GM18517 (cell line): Measurements from ENCODE around the gene SPDYE3.
A peak's percentile ranks its signal among the peaks of the same experiment; 100 is the strongest.
"Not testable (repeated sequence)": the region's sequence is repeated elsewhere in the genome, so short reads cannot be mapped to it uniquely, and the experiment has no call there.

Experiments
- ATAC-seq: cut with Tn5 transposase; IDR thresholded peaks from one replicate; pipeline ENCODE4 v1.9.1; 2021; ENCODE audit warnings: mild to moderate bottlenecking, moderate library complexity; ENCODE audit not compliant: unreplicated experiment

The SPDYE3 gene, protein sequence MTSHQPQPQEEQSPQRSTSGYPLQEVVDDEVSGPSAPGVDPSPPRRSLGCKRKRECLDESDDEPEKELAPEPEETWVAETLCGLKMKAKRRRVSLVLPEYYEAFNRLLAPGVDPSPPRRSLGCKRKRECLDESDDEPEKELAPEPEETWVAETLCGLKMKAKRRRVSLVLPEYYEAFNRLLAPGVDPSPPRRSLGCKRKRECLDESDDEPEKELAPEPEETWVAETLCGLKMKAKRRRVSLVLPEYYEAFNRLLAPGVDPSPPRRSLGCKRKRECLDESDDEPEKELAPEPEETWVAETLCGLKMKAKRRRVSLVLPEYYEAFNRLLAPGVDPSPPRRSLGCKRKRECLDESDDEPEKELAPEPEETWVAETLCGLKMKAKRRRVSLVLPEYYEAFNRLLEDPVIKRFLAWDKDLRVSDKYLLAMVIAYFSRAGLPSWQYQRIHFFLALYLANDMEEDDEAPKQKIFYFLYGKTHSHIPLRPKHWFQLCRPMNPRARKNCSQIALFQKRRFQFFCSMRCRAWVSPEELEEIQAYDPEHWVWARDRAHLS

DNA sequence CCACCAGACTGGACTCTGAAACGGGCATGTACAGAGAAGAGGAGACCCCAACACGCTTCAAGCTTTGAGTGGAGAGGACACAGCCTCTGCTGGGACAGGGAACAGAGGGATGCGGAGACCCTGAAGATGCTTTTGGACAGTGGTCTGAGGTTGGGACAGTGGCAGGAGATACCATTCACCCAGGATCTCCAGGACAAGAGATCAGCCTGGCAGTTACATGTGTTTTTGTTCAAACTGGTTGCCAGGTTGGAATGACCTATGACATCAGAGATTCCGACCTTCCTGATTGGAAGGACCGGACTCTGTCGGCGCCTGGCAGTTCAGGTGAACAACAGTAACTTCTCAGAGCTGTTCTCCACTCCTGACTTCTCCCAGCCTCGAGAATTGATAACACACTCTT, at the start of gene SPDYE3:
TSS of gene SPDYE3 (plus strand) at position 301 of the 400 bp plus-strand sequence. CDS start 184 bp downstream, outside the sequence.
- ATAC-seq: not testable (repeated sequence)

DNA sequence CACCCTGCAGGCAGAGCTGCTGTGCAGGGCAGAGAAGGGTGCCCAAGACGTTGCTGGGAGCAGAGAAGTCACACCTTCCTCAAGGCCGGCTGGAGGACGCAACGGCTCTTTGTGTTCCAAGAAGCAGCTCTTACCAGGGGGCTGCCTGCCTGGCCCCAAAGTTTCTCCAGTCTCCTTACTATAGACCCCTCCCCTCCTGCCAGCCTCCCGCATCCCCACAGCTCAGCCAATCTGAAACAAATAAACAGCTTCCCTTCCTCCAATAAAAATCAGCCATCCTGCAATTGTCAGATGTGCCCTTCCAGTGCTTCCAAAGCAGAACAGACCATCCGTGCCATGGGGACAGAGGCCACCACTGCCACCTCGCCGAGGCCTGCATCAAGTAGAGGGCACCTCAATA, 47.5 kb upstream of the SPDYE3 start:
- not testable (repeated sequence) for ATAC-seq

DNA sequence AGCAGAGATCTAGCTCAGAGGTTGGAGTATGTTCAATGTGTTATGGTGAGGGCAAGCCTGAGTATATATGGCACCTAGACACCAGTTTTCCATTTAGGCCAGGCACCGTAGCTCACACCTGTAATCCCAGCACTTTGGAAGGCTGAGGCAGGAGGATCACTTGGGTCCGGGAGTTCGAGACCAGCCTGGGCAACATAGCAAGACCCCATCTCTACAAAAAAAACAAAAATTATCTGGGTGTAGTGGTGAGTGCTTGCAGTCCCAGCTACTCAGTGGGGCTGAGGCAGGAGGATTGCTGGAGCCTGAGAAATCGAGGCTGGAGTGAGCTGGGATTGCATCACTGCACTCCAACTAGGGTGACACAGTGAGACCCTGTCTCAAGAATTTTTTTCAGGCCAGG, 44.6 kb upstream of the SPDYE3 start:
- ATAC-seq: not testable (repeated sequence)

DNA sequence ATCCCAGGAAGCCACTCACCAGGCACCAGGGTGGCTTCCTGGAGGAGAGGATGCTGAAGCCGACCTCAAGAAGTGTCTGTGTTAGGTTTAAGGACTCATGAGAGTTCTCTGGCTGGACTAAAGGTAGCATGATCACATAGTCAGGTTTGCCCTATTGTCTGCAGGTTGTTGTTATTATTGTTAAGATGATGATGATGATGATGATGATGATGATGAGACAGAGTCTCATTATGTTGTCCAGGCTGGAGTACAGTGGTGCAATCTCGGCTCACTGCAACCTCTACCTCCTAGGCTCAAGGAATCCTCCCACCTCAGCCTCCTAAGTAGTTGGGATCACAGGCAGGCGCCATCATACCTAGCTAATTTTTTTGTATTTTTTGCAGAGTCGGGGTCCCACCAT, 43.3 kb upstream of the SPDYE3 start:
- ATAC-seq: not testable (repeated sequence)

DNA sequence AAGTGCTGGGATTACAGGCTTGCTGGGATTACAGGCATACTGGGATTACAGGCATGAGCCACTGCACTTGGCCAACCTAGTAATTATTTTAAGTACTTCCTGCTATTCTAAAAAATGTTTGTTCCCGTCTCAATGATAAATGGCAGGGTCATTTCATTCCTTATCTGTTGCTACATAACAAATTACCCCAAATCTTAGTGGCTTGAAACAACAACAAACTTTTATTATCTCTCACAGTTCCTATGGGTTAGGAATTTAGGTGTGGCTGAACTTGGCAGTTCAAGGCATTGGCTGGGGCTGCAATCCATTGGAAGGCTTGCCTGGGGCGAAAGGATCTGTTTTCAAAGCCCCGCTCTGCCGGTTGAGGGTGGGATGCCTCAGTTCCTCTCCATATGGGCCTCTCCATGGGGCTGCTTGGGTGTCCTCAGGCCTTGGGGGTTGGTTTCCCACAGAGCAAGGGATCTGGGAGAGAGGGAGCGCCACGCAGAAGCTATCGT, 42.8 kb upstream of the SPDYE3 start:
- ATAC-seq: not testable (repeated sequence)

DNA sequence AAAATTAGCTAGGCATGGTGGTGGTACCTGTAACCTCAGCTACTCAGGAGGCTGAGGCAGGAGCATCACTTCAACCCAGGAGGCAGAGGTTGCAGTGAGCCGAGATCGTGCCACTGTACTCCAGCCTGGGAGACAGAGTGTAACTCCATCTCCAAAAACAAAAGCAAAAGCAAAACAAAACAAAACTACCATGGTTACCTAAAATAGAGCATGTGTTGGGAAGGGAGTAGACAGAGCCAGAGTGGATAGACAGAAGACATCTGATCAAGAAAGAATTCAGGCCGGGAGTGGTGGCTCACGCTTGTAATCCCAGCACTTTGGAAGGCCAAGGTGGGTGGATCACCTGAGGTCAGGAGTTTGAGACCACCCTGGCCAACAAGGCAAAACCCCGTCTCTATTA, 41.7 kb upstream of the SPDYE3 start:
- not testable (repeated sequence) for ATAC-seq

DNA sequence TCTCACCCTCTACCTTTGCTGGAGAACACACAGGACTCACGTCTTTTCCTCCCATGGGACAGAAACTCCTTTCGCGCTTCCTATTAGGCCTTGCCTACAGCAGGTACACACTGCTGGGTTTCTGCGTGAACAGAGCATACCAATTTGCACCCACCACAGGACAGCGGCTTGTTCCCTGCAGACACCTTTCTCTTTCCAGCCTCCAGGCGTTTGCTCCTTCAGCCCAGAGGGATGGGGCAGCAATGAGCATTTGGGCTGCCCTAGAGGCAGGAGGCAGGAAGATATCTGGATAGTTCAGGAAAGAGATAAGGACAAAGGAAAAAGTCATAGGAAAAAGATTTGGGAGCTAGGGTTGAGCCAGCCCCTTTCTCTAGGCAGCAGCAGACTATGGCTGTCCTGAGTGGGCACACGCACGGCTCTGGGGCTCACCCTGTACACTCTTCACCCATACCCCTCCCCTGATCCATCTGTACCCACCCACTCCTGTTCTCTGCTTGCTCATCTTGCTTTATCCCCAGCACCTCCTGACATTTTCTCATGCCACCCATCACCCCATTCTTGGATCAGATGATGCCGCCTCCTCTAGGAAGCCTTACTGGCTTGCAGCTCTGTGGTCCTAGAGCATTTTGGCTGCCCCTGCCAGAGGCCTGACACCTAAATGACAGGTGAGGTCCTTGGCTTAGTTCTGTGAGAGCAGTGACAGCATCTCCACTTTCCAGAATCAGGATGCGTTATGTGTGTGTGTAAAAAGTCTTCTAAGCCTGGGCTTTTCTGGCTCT, 40.7 kb upstream of the SPDYE3 start:
- ATAC-seq: no peak

DNA sequence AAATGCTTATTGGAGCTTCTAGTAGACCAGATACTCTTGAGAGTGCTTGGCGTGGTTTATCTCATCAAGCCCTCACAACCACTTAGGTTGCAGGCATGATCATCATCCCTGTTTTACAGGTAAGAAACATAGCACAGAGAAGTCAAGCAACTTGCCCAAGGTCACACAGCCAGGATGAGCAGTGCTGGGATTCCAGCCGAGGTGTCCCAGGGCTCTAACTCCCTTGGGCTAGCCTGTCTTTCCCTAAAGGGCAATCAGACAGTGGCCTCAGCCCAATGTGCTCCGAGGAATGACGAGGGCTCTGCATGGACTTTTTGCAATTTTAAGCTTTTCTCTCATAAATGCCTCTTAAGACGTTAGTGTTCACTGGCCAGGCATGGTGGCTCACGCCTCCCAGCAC, 39.9 kb upstream of the SPDYE3 start:
- no peak for ATAC-seq

DNA sequence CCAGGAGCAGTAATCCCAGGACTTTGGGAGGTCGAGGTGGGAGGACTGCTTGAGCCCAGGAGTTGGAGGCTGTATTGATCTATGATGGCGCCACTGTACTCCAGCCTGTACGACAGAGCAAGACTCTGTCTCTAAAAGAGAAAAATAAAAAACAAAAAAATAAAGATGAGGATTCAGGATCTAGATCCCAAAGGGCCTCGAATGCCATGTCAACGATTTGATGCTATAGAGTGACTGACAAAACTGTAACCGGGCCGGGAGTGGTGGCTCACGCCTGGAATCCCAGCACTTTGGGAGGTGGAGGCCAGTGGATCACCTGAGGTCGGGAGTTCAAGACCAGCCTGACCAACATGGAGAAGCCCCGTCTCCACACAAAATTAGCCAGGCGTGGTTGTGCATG, 38.6 kb upstream of the SPDYE3 start:
- not testable (repeated sequence) for ATAC-seq

DNA sequence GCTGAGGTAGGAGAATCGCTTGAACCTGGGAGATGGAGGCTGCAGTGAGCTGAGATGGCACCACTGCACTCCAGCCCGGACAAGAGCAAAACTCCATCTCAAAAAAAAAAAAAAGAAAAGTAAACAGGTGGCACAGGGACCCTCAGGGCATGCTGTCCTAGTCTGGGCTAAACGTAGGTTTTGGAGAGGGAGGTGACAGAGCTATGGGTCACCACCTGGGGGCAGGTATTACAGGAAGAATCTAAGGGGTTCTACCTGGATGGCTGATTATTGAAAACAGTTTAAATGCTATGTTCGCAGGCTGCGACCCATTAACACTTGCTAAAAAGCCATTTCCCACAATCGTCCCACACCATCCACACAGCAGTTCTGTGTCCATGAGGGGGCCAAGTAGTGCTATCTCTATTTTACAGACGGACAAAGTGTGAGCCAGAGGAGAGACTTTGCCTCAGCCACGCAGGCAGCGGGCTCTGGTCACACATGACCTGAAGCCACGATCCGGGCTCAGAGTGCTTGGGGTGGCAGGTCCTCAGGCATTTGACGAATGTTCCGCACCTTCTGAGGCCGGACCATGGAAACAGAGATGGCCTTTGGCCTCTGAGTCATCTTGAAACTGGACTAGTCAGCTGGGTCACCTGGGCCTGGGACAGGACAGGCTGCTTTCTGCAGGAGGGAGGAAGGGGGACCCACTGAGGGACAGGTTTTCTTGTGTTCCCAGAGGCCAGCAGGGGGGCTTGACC, 38.0 kb upstream of the SPDYE3 start:
- ATAC-seq: not testable (repeated sequence)

DNA sequence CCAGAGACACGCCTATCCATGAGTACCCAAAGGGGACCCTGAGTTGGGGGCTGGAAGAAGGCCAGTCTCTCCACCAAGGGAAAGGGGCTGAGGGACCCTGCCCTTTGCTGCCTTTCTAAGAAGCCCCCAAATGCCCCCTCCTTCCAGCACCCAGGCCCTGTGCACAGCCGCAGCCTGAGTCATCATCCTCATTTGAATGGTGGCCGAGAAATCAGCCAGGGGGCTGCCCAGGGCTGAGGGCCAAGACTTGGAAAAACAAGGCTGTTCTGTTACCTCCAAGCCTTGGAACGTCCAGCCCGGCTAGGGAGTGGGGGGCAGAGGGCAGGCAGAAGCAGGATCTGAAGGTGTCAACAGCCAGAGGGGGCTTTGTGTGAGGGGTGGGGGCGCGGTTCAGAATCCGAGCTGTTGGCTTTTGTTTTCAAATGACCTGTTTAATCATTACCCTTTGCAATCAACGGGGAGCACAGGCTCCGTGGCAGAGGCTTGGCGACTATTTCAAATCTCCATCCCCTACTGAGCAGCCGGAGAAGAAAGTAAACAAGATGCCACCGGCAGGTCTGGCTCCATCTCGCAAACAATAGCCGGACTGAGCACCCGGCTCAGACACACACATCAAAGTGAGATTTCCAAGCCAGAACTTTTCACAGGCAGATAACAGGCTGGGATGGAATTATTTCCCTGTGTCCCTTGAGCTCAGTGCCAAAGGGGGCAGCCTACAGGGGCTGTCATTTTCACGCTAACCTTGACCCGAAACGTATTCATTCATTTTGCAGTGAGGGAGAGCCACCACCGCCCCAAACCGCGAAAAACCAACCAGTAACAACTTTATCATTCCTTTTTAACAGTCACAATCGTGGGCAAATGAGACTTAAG, 37.2 kb upstream of the SPDYE3 start:
- ATAC-seq: not testable (repeated sequence)

DNA sequence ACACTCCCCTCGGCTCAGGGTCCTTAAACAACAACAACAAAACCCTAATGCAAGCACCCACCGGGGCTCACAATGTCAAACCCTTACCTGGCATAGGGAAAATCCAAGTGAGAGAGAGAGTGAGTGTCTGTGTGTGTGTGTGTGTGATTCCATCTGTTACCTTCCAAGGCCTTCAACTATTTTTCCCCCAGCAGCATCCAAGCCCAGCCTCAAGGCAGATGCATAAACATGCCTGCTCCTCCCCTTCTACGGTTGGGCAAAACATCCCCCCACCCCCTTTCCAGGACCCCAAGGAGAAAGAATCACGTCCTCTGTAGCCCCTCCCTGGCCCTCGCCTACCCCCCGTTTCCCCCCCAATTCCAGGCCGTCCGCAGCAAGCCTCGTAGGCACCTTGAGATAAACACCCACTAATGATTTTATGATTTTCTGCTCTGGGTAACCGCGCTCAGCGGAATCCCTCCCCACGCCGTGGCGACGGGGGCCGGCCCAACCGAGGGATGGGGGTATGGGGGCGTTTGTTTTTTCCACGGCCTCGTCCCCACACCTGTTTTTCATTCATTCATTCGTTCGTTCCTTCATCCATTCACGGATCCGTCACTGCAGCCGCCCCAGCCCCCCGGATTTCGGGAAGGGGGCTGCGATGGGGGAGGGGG, 36.4 kb upstream of the SPDYE3 start:
- not testable (repeated sequence) for ATAC-seq

DNA sequence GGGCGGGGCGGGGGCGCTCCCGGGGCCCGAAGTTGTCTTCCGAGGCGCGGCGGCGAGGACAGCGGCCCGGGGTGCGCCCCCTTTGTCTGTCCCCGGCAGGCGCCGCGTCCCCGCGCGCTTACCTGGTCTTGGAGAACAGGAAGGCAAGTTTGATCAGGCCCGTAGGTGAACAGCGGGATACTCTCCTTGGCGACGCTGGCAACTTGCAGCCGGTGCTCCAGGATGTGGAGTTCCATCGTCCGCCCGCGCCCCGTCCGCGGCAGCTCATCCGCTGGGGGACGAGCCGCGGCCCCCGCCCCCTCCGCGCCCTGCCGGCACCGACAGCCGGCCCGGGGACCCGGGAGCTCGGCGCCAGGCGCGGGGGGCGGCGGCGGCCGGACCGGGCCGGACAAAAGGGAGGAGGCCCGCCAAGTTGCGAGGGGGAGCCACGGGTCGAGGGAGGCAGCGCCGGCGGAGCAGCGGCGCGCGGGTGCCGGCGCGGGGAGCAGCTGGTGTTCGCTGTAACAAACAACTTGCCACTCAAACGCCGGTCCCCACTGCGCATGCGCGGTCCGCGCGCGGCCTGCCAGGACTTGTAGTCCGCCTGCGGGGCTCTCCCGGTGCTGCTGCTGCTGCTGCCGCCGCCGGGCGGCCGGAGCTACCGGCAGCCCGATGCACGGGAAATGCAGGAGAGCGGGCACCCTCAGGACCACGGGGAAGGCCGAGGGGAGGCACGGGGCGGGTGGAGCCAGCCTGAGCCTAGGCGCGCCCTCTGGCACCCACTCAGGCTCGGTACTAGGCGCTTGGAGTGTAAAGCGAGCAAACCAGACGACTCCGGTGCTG, 35.6 kb upstream of the SPDYE3 start:
- ATAC-seq: peak; percentile 83

DNA sequence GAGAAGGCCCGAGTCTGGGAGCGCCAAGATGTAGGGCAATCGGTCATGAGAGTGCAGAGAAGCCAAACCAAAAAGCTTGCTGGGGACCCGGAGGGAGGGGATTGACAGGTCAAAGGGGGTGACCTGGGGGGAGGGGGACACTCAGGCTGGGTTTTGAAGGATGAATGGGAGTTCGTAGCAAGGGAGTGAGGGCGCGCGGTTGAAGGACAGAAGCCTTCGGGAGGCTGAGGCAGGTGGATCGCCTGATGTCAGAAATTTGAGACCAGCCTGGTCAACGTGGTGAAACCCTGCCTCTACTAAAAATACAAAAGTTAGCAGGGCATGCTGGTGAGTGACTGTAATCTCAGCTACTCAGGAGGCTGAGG, 35.0 kb upstream of the SPDYE3 start:
- ATAC-seq: not testable (repeated sequence)

DNA sequence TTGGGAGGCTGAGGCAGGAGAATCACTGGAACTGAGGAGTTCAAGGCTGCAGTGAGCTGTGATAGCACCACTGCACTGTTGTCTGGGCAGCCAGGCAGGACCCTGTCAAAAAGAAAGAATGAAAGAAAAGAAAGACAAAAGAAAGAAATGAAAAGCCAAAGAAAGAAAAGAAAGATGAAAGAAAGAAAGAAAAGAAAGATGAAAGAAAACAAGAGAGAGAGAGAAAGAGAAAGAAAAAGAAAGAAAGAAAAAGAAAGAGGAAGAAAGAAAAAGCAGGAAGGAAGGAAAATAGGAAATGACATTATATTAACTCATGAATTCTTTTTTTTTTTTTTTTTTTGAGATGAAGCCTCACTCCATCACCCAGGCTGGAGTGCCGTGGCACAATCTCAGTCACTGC, 32.4 kb upstream of the SPDYE3 start:
- ATAC-seq: no peak

DNA sequence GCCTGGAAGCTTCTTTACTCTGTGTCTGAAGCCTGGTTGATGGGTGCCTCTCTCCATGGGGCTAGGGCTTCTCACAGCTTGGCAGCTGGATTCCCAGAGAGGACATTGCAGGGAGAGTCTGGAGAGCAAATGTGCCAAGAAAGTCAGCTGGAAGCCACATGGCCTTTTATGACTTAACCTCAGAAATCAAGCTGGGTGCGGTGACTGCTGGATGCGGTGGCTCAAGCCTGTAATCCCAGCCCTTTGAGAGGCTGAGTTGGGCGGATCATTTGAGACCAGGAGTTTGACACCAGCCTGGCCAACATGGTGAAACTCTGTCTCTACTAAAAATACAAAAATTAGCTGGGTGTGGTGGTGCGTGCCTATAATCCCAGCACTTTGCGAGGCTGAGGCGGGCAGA, 31.4 kb upstream of the SPDYE3 start:
- not testable (repeated sequence) for ATAC-seq

DNA sequence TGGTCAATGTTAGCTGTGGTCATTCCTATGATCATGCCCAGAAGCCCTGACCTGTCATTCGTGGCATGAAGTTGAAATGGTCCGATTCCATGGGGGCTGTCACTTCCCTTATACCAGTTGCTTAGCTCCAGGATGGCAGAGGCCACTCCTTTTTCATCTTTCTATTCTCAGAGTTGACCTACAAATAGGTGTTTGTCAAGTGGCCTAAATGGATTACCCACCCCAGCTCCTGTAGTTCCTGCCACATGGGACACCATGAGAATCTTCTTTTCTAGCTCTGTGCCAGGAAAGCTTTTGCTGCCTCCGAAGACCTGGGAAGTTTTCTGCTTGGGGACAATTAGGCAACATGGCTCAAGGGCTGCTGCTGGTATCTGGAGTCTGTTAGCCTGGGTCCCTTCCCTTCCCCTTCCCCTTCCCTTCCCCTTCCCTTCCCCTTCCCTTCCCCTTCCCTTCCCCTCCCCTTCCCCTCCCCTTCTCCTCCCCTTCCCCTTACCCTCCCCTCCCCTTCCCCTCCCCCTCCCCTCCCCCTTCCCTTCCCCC, 25.4 kb upstream of the SPDYE3 start:
- ATAC-seq: not testable (repeated sequence)

DNA sequence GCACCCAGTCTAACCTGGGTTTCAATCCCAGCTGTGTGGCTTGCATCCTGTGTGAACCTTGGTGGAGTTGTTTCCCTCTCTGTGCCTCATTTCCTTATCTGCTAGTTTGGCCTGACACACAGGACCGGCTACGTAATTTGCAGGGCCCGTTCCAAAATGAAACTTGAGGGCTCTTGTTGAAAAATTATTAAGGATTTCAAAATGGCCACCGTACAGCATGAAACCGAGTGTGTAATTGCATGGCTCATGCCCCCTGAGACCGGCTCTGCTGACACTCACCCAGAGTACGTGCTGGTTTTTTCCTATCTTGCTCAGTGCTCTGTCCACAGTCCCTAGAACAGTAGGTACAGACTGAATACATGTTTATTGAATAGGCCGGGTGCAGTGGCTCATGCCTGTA, 24.4 kb upstream of the SPDYE3 start:
- ATAC-seq: not testable (repeated sequence)
